Stimulated activated naive B cell treated with anti-CD40 and anti-IgM and Interleukin-4, amounts not matched to agents 10 μg/mL and 1 μg/mL and 100 μg/mL, for 72 hours (primary cell): ENCODE results near the gene INVS.

Experiments used
- ATAC-seq, 2 donors: fragments of 150-1000 bp; cut with Tn5 transposase; replicated peaks; 2 replicates each; pipeline ENCODE4 v1.10.0; 2021; ENCODE audit warnings: moderate library complexity in 1 of 2
- DNase-seq: peaks from one replicate; pipeline ENCODE4 v3.0.0; 2021
- H3K27ac Mint-ChIP-seq: one replicate; pipeline ENCODE4 v1.8.0; 2022; ENCODE audit warnings: mild to moderate bottlenecking, mixed read lengths
- H3K27me3 Mint-ChIP-seq, 2 donors: one replicate each; pipeline ENCODE4 v1.8.0; 2022; ENCODE audit warnings: mixed read lengths in 2 of 2
- H3K36me3 Mint-ChIP-seq, 2 donors: one replicate each; pipeline ENCODE4 v1.8.0; 2022; ENCODE audit warnings: mixed read lengths in 2 of 2, mild to moderate bottlenecking in 1 of 2
- H3K4me1 Mint-ChIP-seq, 2 donors: one replicate each; pipeline ENCODE4 v1.8.0; 2022; ENCODE audit warnings: mixed read lengths in 2 of 2, mild to moderate bottlenecking in 1 of 2
- H3K4me3 Mint-ChIP-seq, 2 donors: one replicate each; pipeline ENCODE4 v1.8.0; 2022; ENCODE audit warnings: mild to moderate bottlenecking in 2 of 2, mixed read lengths in 2 of 2, moderate library complexity in 1 of 2
- H3K9me3 Mint-ChIP-seq, 2 donors: one replicate each; pipeline ENCODE4 v1.8.0; 2022; ENCODE audit warnings: mixed read lengths in 2 of 2, mild to moderate bottlenecking in 1 of 2

Gene INVS

GRCh38 chr9:100294341-100294740, 195.3 kb downstream of the INVS start:
- Mint-ChIP-seq H3K27ac (no peak overlapping the region), H3K4me3 (no peak overlapping the region), H3K36me3 (peaks cover 52 to 81% of the 10 kb centered on the region in 2 donors), H3K27me3 (no peaks in the 10 kb centered on the region), H3K4me1 (peaks cover 3% of the 10 kb centered on the region in 2 donors), H3K9me3 (peaks cover 0 to 2% of the 10 kb centered on the region in 2 donors)
- DNase-seq, result no peak
- ATAC-seq, result no peak

GRCh38 chr9:100294806-100295205, 195.8 kb downstream of the INVS start:
- H3K4me1 Mint-ChIP-seq, result peaks cover 6 to 7% of the 10 kb centered on the region in 2 donors
- H3K27me3 Mint-ChIP-seq, result no peaks in the 10 kb centered on the region
- no peak for ATAC-seq
- no peak for DNase-seq
- no peaks in the 10 kb centered on the region for H3K9me3 Mint-ChIP-seq
- no peak overlapping the region for H3K4me3 Mint-ChIP-seq
- peaks cover 52 to 81% of the 10 kb centered on the region in 2 donors for H3K36me3 Mint-ChIP-seq
- H3K27ac Mint-ChIP-seq, result peak overlapping the region; percentile 62

GRCh38 chr9:100295240-100295639, 196.2 kb downstream of the INVS start:
- no peaks in the 10 kb centered on the region for H3K9me3 Mint-ChIP-seq
- H3K27ac Mint-ChIP-seq, result peak overlapping the region; percentile 72
- no peaks in the 10 kb centered on the region for H3K27me3 Mint-ChIP-seq
- H3K4me1 Mint-ChIP-seq, result peaks cover 6 to 8% of the 10 kb centered on the region in 2 donors
- H3K4me3 Mint-ChIP-seq, result no peak overlapping the region
- ATAC-seq (no peak), DNase-seq (no peak)
- H3K36me3 Mint-ChIP-seq, result peaks cover 48 to 79% of the 10 kb centered on the region in 2 donors

- no peaks in the 10 kb centered on the region for H3K27me3 Mint-ChIP-seq
- no peak overlapping the region for H3K27ac Mint-ChIP-seq
- H3K4me1 Mint-ChIP-seq, result peaks cover 6 to 11% of the 10 kb centered on the region in 2 donors
- DNase-seq (no peak), ATAC-seq (no peak)
- H3K4me3 Mint-ChIP-seq, result no peak overlapping the region
- peaks cover 42 to 77% of the 10 kb centered on the region in 2 donors for H3K36me3 Mint-ChIP-seq
- H3K9me3 Mint-ChIP-seq, result no peaks in the 10 kb centered on the region
Measured at GRCh38 chr9:100296407-100296806, 197.4 kb downstream of the INVS start.

- Mint-ChIP-seq H3K36me3 (peaks cover 30 to 75% of the 10 kb centered on the region in 2 donors), H3K27ac (no peak overlapping the region), H3K27me3 (no peaks in the 10 kb centered on the region), H3K4me3 (no peak overlapping the region), H3K4me1 (peaks cover 4 to 11% of the 10 kb centered on the region in 2 donors), H3K9me3 (no peaks in the 10 kb centered on the region)
- DNase-seq (no peak), ATAC-seq (no peak)
Measured at GRCh38 chr9:100298378-100298777, 199.3 kb downstream of the INVS start.

GRCh38 chr9:100303747-100304146, 204.7 kb downstream of the INVS start:
- peaks cover 4 to 18% of the 10 kb centered on the region in 2 donors for H3K4me1 Mint-ChIP-seq

GRCh38 chr9:100306283-100306682, 207.2 kb downstream of the INVS start:
- DNase-seq, result no peak
- Mint-ChIP-seq H3K36me3 (peaks cover 39 to 71% of the 10 kb centered on the region in 2 donors), H3K27ac (no peak overlapping the region), H3K4me3 (no peak overlapping the region), H3K4me1 (peaks cover 0 to 7% of the 10 kb centered on the region in 2 donors), H3K9me3 (no peaks in the 10 kb centered on the region), H3K27me3 (no peaks in the 10 kb centered on the region)
- no peak for ATAC-seq

More at GRCh38 chr9:100303747-100304146, 204.7 kb downstream of the INVS start:
- Mint-ChIP-seq H3K9me3 (no peaks in the 10 kb centered on the region), H3K27ac (no peak overlapping the region), H3K4me3 (no peak overlapping the region), H3K36me3 (peaks cover 44 to 68% of the 10 kb centered on the region in 2 donors), H3K27me3 (no peaks in the 10 kb centered on the region)
- no peak for DNase-seq
- no peak for ATAC-seq

GRCh38 chr9:100307080-100307479, 208.0 kb downstream of the INVS start:
- Mint-ChIP-seq H3K9me3 (no peaks in the 10 kb centered on the region), H3K4me1 (peaks cover 0 to 7% of the 10 kb centered on the region in 2 donors), H3K27ac (peak overlapping the region; percentile 17), H3K27me3 (no peaks in the 10 kb centered on the region), H3K4me3 (no peak overlapping the region), H3K36me3 (peaks cover 43 to 71% of the 10 kb centered on the region in 2 donors)
- no peak for ATAC-seq
- DNase-seq, result no peak

- Mint-ChIP-seq H3K4me1 (peaks cover 2 to 7% of the 10 kb centered on the region in 2 donors), H3K27ac (peak overlapping the region; percentile 16)
Measured at GRCh38 chr9:100308965-100309564, 210.0 kb downstream of the INVS start.

GRCh38 chr9:100309992-100310391, 210.9 kb downstream of the INVS start:
- peaks cover 34 to 68% of the 10 kb centered on the region in 2 donors for H3K36me3 Mint-ChIP-seq
- H3K9me3 Mint-ChIP-seq, result no peaks in the 10 kb centered on the region
- H3K4me1 Mint-ChIP-seq, result peaks cover 2 to 7% of the 10 kb centered on the region in 2 donors
- no peak overlapping the region for H3K27ac Mint-ChIP-seq
- DNase-seq, result no peak
- H3K4me3 Mint-ChIP-seq, result no peak overlapping the region
- no peaks in the 10 kb centered on the region for H3K27me3 Mint-ChIP-seq
- no peak for ATAC-seq

More at GRCh38 chr9:100308965-100309564, 210.0 kb downstream of the INVS start:
- Mint-ChIP-seq H3K9me3 (no peaks in the 10 kb centered on the region), H3K27me3 (no peaks in the 10 kb centered on the region), H3K36me3 (peaks cover 30 to 64% of the 10 kb centered on the region in 2 donors), H3K4me3 (no peak overlapping the region)
- no peak for ATAC-seq
- DNase-seq, result no peak

- DNase-seq, result no peak
- H3K4me3 Mint-ChIP-seq, result no peak overlapping the region
- no peaks in the 10 kb centered on the region for H3K9me3 Mint-ChIP-seq
- no peak for ATAC-seq
- peaks cover 40 to 66% of the 10 kb centered on the region in 2 donors for H3K36me3 Mint-ChIP-seq
- no peaks in the 10 kb centered on the region for H3K27me3 Mint-ChIP-seq
- peak overlapping the region; percentile 32 for H3K27ac Mint-ChIP-seq
- H3K4me1 Mint-ChIP-seq, result peaks cover 4 to 16% of the 10 kb centered on the region in 2 donors
Measured at GRCh38 chr9:100315561-100315960, 216.5 kb downstream of the INVS start.

- H3K36me3 Mint-ChIP-seq, result peaks cover 40 to 50% of the 10 kb centered on the region in 2 donors
Measured at GRCh38 chr9:100317706-100318105, 218.7 kb downstream of the INVS start.

GRCh38 chr9:100322954-100323536, 224.0 kb downstream of the INVS start:
- peaks cover 0 to 2% of the 10 kb centered on the region in 2 donors for H3K4me1 Mint-ChIP-seq
- H3K9me3 Mint-ChIP-seq, result no peaks in the 10 kb centered on the region
- H3K27ac Mint-ChIP-seq, result no peak overlapping the region
- peaks cover 16 to 19% of the 10 kb centered on the region in 2 donors for H3K36me3 Mint-ChIP-seq
- no peaks in the 10 kb centered on the region for H3K27me3 Mint-ChIP-seq
- H3K4me3 Mint-ChIP-seq, result no peak overlapping the region
- DNase-seq, result no peak
- peak in 1 of 2 donors; percentile 34 for ATAC-seq

More at GRCh38 chr9:100317706-100318105, 218.7 kb downstream of the INVS start:
- Mint-ChIP-seq H3K27ac (no peak overlapping the region), H3K4me1 (peaks cover 2 to 16% of the 10 kb centered on the region in 2 donors), H3K9me3 (no peaks in the 10 kb centered on the region), H3K27me3 (no peaks in the 10 kb centered on the region), H3K4me3 (no peak overlapping the region)
- DNase-seq (no peak), ATAC-seq (no peak)

GRCh38 chr9:100324594-100325200, 225.7 kb downstream of the INVS start:
- DNase-seq, result no peak
- Mint-ChIP-seq H3K27ac (no peak overlapping the region), H3K4me1 (no peaks in the 10 kb centered on the region), H3K9me3 (no peaks in the 10 kb centered on the region), H3K4me3 (no peak overlapping the region), H3K36me3 (peaks cover 13 to 20% of the 10 kb centered on the region in 2 donors), H3K27me3 (no peaks in the 10 kb centered on the region)
- ATAC-seq, result no peak
